GM18498 (cell line): ENCODE results near the gene TSPYL6.
"Not testable (repeated sequence)": the region's sequence is repeated elsewhere in the genome, so short reads cannot be mapped to it uniquely, and the experiment has no call there.

ENCODE experiments used
- ATAC-seq: cut with Tn5 transposase; IDR thresholded peaks from one replicate; pipeline ENCODE4 v1.9.1; 2021; ENCODE audit warnings: mild to moderate bottlenecking, moderate library complexity; ENCODE audit not compliant: unreplicated experiment

The TSPYL6 gene

GRCh38 chr2:54256091-54256694 is at the start of gene TSPYL6:
Gene TSPYL6, minus strand, starts transcription at chr2:54256229. Its CDS starts 78 bp downstream, at chr2:54256151.
- ATAC-seq, result no peak

DNA sequence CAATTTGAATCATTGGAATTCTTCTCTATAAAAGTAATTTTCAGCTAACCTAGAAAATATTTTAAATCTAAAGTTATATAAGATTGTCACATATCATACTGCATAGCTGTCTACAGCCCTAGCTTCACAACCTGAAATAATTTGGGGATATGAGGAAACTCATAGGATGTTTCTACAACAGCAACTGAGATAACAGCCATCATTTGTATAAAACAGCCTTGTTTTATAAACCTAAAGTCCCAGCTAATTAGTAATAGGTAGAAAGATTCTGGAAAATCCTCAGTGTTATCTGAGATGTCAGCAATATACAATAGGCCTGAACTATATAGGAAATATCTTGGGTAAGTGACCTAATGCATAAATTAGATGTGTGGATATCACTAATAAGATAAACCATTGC is 47.6 kb upstream of the TSPYL6 start:
- ATAC-seq, result no peak

- no peak for ATAC-seq
Observed at GRCh38 chr2:54298514-54298913, 42.5 kb upstream of the TSPYL6 start.

DNA sequence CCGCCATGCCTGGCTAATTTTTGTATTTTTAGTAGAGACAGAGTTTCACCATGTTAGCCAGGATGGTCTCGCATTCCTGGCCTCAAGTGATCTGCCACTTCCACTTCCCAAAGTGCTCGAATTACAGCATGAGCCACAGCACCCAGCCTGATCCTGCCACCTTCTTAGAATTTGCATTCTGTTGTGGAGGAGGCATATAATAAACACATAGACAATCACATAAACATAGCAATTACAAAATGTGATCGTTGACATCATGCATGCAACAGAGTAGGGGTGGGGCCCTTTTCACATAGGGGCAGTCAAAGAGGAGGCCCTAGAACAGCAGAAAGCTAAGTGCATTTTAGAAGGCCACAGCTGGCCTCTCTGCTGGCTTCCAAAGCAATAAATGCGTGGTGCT is 39.9 kb upstream of the TSPYL6 start:
- no peak for ATAC-seq

GRCh38 chr2:54294665-54295064 is 38.6 kb upstream of the TSPYL6 start:
- not testable (repeated sequence) for ATAC-seq

DNA sequence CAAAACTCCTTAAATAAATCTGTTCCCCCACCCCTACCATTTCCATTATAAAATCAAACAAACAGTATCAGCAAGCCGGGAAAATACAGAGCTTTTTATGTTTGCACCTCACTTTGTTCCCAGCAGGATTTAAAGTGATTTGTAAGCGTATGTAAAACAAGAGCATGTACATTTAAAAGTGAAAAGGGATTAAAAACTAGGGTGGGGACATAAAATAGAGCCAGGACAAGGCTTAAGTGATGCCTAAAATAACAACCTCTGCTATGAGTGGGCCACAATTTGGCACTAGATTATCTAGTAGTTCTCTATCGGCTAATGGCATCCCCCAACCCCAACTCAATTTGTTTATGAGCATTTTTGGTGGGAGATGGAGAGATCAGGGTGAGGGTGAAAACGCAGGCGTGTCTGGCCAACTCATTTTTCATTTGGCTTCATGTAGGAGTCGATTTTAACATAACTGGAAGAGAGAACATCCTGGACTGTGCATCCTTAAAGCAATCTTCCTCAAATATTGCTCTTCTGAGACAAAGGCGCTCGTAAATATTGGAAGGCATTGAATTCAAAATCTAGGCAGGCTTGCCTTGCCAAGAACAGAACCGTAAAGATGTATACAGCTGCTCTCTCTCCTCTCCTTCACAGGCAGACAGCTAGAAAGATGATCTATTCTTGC is 34.5 kb upstream of the TSPYL6 start:
- ATAC-seq, result no peak

DNA sequence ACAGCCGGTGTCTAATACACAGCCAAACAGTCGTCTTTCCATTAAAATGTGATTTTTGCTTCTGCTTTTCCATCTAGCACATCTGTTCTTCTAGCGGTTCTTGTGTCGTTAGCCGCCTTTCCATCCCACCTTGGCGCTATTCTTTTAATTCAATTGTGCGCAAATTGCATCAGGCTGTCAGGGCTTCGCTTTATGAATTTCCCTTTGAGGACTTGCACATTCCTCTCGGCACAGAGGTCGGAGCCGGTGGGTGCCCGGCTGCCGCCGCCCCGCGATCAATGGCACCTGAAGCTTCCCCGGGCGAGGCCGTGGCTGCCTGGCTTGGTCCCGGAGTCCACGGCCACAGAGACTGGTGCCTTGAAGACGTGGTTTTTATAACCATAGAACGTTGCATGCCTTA is 33.9 kb upstream of the TSPYL6 start:
- ATAC-seq, result no peak

DNA sequence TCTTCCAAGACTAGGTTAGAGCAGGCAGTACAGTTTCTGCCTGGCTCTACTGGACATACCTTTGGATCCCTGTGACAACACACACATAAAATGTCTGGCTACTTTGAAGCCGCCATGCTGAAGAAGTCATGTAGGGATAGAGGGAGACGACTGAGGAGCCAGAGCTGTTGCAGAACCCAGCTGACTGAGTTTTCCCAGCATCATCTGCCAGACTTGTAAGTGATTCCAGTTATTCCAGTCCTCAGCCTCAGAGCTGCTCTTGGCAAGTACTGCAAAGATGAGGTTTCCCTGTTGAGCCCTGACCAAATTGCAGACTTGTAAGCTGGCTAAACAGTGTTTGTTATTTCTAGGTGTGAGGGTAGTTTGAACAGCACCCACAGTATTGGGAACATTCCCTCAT is 31.5 kb upstream of the TSPYL6 start:
- no peak for ATAC-seq

DNA sequence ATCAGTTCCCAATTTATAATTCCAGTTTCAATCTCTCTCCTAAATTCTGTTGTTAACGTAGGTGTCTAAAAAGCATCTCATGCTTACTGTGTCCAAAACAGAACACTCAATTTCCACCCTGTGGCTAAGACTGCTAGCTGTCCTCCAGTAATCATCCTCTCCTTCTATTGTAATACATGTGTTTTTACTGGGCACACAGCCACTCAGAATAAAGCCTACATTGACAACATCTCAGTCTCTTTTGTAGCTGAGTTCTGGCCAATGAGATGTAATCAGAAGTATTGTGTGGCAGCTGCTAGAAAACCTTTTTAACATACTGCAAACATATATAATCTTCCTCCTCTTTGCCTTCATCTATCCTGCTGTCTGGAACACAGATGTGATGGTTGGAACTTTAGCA is 29.4 kb upstream of the TSPYL6 start:
- no peak for ATAC-seq

- no peak for ATAC-seq
Observed at GRCh38 chr2:54284826-54285225, 28.8 kb upstream of the TSPYL6 start.

DNA sequence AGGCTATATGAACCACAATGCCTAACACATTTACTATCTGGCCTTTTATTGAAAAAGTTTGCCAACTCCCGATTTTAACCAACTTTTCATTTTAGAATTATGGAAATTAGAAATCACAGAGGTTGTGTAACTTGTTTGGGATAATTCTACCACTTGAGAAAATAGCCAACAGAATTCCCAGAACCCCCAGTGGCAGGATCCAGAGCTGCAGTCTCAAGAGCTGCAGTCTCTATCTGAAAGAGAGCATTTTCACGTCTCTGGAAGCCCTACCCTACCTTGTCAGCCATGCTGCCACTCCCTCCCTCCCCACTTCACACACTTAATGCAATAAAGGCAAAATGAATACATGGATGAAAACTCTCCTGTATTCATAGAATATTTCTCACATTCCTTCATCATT is 23.4 kb upstream of the TSPYL6 start:
- ATAC-seq, result no peak

DNA sequence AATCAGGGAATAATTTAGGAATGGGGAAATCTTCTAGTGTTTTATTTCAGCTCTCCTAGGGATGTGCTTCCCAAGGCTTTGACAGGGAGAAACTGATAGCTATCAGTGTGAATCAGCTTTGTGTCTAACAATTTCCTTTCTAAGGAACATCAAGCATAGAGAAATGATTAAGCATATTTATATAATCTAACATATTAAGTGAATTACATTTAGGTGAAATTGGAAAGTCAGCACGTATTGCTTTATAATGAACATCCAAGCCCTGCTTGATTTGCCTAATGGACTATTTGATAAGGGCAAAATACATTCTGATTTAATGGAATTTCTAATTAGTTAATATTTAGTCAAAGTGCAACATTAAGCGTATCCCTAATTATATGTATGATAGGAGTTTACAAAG is 19.5 kb upstream of the TSPYL6 start:
- ATAC-seq, result no peak

DNA sequence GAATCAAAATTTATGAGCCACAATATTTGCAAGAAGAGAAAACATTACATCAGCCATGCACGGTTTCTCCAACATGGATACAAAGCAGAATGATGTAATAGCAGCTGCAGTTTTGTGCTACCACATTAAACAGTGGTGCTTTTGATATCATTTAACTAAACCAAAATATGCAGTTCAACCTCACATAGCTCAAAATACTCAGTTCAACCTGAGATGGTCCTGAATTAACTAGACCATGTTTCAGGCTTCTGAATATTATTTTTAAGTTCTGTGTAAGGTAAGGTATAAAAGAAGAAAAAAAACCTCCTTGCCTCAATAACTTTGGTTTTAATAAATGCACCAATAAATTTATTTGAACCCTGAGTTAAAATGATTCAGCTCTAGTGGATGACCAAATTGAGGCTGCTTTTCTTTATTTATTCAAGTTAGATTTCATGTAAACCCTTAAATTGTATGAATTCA is 18.8 kb upstream of the TSPYL6 start:
- no peak for ATAC-seq

GRCh38 chr2:54271843-54272627 is 16.0 kb upstream of the TSPYL6 start:
- ATAC-seq, result peak; percentile 92

GRCh38 chr2:54271189-54271588 is 15.2 kb upstream of the TSPYL6 start:
- peak; percentile 41 for ATAC-seq

- no peak for ATAC-seq
Observed at GRCh38 chr2:54267577-54267976, 11.5 kb upstream of the TSPYL6 start.

DNA sequence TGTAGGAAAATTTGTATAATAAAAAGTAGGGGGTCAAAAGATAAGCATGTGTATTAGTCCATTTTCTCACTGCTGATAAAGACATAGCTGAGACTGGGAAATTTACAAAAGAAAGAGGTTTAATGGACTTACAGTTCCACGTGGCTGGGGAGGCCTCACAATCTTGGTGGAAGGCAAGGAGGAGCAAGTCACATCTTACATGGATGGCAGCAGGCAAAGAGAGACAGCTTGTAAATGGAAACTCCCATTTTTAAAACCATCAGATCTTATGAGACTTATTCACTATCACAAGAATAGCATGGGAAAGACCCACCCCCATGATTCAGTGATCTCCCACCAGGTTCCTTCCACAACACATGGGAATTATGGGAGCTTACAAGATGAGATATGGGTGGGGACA is 9.1 kb upstream of the TSPYL6 start:
- not testable (repeated sequence) for ATAC-seq

- no peak for ATAC-seq
Observed at GRCh38 chr2:54262015-54262765, 6.2 kb upstream of the TSPYL6 start.

DNA sequence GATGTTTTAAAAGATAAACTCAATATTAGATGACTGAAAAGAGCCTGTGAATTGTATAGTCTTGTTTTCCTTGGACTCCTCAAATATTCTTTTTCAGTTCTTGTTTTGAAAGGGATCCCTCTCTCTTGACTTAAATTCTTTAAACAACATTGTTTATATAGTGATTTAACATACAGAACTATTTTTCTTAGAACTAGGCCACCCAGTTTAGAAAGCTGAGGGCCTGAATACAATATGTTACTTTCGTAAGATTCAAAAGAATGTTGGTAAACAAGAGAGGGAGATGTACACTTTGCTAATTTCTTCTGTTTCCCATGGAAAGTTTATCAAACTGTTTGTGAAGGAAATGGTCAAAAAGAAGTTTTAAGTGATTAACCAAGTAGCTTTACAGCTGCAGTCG is 5.5 kb upstream of the TSPYL6 start:
- ATAC-seq, result no peak

DNA sequence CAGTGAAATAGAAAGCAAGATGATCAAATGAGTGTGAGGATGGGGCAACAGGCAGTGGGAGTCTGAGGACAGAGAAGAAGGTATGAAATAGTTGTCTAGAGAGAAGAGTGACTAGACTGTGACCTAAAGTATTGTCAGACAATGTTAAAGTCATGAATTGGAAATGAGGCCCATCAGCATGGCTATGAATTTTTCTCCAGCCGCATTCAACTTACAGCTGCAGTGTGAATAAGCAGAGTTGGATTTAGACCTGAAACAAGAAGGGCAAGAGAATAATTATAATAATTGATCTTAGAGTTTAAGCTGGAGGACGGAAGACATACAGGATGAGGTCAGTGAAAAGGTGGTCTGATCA is 4.2 kb upstream of the TSPYL6 start:
- ATAC-seq, result no peak
